Stimulated activated CD4-positive, alpha-beta T cell treated with anti-CD3 and anti-CD28 coated beads, Interleukin-1b, Interleukin-23, amount 100 ng/mL, for 48 hours (primary cell): ENCODE results near the gene ZCCHC17.
"Not testable (repeated sequence)": the region's sequence is repeated elsewhere in the genome, so short reads cannot be mapped to it uniquely, and the experiment has no call there.

Experiments used
- DNase-seq: peaks from one replicate; pipeline ENCODE4 v3.0.0-alpha.2; 2020

Gene ZCCHC17, protein sequence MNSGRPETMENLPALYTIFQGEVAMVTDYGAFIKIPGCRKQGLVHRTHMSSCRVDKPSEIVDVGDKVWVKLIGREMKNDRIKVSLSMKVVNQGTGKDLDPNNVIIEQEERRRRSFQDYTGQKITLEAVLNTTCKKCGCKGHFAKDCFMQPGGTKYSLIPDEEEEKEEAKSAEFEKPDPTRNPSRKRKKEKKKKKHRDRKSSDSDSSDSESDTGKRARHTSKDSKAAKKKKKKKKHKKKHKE

DNA sequence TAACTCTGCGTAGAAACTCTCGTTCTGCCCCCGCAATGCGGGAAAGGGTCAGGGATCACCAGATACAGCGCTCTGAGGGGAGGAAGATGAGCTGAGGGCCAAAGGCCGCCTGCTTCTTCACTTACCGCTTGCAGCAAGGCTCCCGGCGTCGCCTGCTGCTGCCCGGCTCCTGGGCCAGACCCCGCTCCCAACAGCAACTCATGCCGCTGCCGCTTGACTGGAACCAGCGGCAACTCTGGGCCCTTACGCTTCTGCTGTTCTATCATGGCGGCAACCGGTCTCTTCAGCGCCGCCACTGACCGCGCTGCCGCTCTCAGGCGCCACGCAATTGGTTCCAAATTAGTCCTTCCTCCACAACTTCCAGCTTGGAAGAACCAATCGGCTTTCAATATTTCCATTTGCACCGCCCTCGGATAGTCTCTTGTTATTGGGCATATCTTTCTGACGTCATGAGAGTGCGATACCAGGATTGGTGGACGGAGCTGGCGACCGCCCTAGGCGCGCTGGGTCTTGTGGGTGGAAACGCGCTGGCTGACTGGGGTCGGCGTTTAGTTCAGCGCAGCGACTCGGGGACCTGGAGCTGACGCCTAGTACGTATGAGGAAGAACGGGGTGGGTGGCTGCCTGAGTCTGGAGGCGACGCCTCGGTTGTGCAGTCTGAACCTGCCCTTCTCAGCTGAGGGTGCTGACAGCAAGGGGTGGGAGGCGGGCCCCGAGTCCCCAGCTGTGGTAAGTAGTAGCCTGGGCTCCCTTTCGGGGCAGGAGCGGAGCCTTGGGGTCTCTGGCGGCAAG is at the start of gene ZCCHC17, which contains the start of gene SNRNP40:
Gene ZCCHC17, plus strand, starts transcription at position 547 of the 791 bp plus-strand sequence. CDS start 13,067 bp downstream, outside the sequence.
Gene SNRNP40, minus strand, starts transcription at position 303 of the 791 bp plus-strand sequence. Its CDS starts 37 bp downstream, at position 266.
- peak; percentile 96 for DNase-seq

DNA sequence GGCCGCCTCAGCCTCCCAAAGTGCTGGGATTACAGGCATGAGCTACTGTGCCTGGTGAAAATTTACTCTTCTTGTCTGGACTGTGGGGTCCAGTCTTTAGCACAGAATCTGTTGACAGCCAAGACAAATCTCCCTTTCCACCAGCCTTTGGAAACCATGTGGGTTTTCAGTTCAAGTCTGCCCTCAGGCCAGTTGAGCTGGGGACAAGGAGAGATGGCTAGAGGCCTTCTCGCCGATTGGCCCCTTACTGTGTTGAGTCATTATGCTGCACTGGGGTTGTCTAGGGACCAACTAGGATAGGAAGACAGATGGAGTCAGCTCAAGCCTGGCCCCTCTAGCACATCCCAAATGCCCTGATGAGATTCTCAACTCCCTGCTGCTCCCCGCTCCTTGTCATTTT is 48.6 kb upstream of the ZCCHC17 start:
- no peak for DNase-seq

DNA sequence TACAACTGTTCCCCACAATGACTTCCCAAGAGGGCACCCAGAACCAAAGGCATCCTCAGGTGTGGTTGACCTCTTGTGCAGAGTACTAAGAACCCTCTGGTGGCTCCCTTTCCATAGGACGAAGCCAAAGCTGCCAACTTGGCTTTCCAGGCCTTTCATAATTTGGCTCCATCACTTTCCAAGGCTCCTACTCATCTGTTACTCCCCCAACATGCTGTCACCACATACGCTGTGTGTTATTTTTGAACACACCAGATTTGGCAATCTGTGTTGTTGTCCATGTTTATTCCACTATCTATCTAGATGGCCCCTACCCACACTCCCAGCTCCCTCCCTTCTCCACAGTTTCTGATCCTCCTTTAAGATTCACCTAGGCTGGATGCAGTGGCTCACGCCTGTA is 47.0 kb upstream of the ZCCHC17 start:
- DNase-seq, result no peak

DNA sequence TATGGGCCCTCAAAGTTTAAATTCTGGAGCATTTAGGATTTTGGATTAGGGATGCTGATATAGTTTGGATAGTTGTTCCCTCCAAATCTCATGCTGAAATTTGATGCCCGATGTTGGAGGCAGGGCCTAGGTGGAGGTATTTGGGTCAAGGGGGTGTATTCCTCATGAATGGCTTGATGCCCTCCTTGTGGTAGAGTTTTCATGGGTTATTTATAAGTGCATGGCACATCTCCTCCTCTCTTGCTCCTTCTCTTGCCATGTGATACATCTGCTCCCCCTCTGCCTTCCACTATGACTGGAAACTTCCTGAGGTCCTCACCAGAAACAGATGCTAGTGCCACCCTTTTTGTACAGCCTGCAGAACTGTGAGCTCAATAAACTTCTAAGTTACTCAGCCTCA is 39.6 kb upstream of the ZCCHC17 start:
- no peak for DNase-seq

DNA sequence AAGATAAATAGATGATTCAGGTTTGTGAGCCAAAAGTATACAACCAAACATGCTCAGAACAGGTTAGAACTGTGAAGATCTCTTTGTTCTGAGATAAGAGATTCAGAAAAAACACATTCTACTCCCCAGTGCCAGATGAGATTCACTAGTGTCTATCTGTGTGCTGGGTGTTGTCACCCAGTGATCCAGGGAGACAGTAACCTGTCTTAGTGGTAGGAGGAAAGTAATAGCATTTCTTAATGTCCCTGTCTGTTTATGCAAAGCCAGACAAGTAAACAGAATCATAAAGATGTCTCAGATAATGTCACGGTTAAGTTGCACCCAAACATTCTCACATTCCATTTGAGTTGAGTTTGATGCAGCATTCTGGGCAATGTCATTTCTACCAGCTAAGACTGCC is 38.3 kb upstream of the ZCCHC17 start:
- no peak for DNase-seq

DNA sequence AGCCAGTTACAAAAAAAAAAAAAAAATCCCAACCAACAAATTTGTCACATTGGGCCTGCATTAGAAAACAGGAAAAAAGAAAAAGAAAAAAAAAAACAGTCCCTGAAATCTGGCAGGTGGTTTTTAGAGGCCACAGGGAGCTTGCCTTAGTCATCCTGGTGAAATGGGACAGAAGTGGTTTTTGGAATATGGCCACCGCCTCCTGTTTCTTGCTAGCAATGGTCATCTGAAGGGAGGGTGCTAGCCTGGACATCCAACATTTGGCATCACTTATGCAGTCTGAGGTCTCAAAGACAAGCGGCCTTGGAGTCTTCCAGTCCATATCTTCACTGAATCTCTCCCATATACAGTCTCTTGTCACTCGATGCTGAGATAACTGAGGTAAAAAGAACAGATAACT is 37.1 kb upstream of the ZCCHC17 start:
- no peak for DNase-seq

DNA sequence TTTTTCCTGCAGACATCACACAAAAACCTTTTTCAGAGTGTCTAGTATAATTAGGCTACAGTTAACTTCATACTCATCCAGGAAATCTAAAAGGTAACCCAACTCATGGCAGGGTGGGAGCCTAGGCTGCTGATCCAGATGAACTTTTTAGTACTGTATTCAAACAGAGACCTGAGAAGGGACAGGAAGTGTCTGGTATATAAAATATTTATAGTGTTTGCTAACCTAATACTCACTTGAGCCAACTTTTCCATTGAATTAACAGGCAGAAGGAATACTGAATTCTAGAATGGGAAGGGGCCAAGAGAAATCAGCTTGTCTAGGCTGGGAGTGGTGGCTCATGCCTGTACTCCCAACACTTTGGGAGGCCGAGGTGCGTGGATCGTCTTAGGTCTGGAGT is 34.9 kb upstream of the ZCCHC17 start:
- no peak for DNase-seq

DNA sequence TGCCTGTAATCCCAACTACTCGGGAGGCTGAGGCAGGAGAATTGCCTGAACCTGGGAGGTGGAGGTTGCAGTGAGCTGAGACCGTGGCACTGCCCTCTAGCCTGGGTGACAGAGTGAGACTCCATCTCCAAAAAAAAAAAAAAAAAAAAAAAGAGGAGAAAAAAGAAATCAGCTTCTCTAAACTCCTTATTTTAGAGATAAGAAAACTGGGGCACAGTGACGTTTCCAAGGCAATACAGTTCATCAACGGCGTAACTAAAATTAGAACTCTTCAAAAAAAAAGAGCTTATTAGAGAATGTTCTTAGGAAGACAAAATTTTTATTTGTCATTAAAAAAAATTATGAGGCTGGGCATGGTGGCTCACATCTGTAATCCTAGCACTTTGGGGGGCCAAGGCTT is 34.4 kb upstream of the ZCCHC17 start:
- not testable (repeated sequence) for DNase-seq

DNA sequence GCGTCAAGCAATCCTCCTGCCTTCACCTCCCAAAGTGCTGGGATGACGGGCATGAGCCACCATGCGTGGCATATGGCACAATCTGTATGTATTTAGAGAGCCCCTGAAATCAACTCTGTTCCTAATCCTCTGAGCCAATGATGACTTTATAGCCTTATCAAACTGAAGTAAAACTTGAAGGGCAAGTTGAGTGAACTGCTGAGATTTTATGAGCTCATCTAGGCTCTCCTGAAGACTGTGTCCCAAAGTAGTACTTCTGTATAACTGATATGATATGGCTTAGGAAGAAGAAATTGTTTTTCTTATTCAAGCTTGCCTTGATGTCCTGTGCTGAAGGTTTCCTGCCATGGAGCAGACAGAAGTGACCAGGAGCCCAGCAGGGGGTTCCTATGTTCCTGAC is 33.4 kb upstream of the ZCCHC17 start:
- DNase-seq, result no peak

DNA sequence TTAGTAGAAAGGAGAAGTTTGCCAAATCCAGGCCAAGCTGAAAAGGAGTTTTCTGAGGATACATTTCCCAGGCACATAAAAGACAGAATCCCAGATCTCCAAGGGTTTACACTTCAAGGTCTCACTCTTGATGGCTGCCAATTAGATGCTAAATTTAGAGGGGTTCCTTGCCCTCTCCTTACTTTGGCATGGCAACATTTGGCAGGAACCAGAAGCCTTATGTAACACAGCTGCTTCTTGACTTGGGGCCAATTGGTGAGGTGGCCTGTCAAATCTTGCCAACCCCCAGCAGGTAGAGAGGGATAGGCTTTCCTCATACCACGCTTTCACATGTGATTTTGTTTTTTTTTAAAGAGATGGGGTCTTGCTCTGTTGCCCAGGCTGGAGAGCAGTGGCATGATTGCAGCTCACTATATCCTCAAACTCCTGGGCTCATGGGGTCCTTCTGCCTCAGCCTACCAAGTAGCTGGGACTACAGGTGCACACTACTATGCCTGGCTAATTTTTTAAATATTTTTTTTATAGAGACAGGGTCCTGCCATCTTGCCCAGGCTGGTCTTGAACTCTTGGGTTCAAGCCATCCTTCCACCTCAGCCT is 31.9 kb upstream of the ZCCHC17 start:
- no peak for DNase-seq

DNA sequence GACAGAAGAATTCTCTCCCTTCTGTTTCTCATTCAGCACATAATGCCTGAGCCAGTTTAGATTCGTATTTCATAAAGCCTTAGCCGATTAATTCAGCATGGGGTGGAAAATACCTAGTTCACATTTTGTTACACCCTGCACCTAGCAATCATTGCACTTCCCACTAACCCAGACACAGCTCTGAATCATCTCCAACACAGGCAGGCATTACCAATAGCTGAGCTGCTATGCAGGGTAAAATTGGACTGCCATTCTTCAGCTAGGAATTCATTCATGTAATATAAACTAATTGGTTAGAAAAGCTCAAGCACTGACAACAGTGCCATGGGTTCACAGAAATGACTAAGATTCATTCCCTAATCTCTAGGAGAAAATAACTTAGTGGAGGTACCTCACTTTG is 30.3 kb upstream of the ZCCHC17 start:
- no peak for DNase-seq

DNA sequence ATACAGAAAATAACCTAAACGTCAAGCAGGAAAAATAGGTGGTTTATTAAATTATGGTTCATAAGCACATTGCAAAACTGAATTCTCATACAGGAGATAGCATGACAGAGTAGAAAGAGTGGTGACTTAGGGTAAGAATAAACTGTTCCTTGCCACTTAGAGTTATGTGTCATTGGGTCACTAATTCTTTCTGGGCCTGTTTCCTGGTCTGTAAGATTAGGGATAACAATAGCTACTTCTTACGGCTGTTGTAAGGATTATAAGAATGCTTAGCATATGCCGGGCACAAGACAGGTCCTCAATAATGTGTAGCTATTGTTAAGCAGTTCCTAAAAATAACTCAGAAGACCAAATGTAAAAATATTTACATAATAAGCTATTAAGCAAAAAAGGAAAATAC is 24.5 kb upstream of the ZCCHC17 start:
- no peak for DNase-seq

DNA sequence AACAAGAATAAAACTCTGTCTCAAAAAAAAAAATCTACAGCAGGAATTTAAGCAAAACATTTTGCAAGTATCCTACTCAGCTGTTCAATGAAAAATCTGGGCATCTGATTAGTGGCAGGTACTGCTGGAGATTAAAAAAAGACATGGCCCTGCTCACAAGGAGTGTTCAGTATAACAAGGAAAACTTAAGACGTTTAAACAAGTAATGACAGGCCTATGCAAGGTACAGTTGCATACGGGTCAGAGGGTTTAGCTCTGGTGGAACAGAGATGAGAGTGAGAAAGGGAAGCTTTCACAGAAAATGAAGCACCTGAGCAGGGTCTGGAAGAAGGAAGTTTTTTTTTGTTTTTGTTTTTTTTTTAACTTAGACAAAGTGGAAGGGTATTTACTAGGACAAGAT is 23.2 kb upstream of the ZCCHC17 start:
- no peak for DNase-seq

DNA sequence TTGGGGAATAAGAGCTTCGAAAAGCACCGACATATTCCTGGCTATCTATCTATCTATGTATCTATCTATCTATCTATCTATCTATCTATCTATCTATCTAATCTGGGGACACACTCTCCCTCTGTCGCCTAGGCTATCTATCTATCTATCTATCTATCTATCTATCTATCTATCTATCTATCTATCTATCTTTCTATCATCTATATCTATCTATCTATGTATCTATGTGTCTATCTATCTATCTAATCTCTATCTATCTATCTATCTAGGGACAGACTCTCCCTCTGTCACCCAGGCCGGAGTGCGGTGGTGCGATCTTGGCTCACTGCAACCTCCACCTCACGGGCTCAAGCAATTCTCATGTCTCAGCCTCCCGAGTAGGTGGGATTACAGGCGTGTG is 14.4 kb upstream of the ZCCHC17 start:
- DNase-seq, result not testable (repeated sequence)

DNA sequence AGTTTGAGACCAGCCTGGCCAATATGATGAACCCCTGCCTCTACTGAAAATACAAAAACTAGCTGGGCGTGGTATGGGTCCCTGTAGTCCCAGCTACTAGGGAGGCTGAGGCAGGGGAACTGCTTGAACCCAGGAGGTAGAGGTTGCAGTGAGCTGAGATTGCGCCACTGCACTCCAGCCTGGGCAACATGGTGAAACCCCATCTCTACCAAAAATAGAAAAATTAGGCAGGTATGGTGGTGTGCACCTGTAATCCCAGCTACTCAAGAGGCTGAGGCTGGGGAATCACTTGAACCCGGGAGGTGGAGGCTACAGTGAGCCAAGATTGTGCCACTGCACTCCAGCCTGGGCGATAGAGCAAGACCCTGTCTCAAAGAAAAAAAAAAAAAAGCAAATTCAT is 9.0 kb upstream of the ZCCHC17 start:
- not testable (repeated sequence) for DNase-seq

DNA sequence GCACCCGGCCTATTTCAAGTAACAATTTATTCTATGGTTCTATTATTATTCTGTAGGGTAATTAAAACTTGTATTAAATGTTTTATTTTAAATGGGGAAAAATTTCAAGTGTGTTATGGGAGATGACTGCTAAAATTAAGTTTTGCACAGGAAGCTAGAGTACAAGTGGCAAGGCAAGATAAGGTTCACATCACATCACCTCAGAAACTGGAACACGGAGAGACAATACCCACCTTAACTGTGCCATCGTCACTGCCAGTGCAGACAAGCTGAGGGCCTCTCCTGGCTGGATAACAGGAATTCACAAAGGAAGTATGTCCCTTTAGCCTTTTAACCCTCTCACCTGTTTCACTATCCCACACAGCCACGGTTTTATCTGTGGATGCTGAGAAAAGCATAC is 7.8 kb upstream of the ZCCHC17 start:
- no peak for DNase-seq

DNA sequence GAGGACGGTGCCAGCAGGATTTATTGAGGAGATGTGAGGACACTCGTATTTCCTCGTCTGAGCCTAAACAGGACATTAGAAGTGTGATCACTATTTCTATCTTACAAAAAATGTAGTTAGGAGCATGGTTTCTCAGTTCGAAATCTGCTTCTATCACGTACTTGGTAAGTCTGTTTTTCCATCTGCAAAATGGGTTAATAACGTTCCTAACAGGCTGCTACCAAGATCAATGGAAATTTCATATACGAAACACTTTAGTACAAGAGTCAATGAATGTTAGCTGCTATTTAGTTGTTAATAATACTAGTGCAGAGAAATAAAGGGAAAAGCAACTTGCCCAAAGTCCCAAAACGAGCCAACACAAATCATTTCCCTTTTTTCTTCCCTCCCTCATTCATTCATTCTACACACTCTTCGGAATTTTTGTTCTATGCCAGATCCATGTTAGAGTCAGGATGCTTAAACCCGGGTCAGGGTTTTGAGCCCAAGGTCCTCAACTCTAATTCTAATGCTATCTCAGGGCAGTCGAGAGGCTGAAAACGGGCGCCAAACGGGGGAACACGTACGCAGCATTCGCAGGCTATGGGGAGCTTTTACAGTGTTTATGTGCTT is 852 bp upstream of the ZCCHC17 start:
- no peak for DNase-seq

DNA sequence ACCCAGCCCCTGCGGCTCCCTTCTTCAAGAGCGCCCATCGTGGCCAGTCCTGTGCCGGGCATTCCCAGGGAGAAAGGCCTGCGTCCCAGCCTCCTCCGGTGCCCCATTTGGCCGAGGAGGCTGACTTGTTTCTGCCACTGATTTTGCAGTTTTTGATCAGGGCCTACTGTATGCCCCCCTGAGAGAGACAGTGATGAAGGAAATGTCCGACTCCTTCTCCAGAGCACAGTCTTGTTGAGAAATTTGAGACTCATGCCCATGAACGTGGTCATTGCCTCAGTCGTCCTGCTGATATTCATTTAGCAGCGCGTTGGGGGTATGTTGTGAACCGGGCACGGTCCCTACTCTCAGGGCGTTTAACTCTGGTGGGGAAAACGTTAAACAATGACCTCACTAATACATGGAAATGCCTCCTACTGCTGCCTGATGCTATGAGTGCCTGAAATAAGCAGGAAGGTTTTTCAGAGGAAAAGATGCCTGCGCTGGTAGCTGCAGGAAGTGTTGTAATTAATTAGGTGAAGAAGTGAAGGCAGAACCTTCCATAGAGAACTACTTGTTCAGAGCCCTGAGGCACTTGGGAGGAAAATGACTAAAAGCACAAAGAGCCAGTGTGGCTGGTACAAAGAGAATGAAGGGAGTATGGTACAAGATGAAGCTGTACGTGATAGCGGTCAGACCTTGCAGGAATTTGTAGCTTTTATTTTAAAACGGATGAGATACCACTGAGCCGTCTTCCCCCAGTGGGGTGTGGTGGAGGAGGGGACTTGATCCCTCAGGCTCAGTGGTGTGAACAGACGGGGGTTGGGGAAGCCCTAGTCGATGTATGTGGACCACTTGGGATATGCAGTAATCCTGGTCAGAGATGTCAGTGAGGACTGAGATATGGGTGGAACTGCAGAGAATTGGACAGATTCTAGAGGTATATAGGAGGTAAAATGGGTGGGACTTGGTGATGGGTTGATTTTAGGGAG is 730 bp downstream of the ZCCHC17 start:
- DNase-seq, result no peak

DNA sequence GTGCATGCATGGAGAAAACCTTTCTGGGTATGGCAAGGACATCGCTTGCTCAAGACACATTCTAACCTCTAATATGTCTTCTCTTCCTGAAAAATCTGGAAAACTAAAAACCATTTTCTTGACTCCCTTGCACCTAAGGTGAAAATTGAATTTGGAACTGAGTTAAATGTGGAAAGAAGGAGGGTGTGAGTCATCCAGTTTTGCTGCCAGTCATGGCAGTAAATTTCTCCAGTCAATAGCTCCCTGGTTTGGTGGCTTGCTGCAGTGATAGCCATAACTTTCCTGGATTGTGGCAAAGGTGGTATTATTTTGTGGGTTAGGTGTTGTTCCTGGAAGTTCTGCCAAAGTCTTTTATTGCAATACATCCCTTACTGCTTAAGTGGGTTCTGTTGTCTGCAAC is 2.5 kb downstream of the ZCCHC17 start:
- no peak for DNase-seq

DNA sequence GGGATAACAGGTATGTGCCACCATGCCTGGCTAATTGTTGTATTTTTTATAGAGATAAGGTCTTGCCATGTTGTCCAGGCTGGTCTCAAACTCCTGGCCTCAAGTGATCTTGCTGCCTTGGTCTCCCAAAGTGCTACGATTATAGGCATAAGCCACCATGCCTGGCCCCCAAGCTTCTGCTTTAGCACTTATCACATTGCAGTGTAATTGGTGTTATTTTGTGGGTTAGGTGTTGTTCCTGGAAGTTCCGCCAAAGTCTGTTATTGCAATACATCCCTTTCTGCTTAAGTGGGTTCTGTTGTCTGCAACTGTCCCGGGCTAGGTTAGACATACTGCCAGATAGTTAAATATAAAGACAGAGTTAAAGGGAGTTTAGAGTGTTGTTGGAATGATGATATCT is 3.4 kb downstream of the ZCCHC17 start:
- no peak for DNase-seq

DNA sequence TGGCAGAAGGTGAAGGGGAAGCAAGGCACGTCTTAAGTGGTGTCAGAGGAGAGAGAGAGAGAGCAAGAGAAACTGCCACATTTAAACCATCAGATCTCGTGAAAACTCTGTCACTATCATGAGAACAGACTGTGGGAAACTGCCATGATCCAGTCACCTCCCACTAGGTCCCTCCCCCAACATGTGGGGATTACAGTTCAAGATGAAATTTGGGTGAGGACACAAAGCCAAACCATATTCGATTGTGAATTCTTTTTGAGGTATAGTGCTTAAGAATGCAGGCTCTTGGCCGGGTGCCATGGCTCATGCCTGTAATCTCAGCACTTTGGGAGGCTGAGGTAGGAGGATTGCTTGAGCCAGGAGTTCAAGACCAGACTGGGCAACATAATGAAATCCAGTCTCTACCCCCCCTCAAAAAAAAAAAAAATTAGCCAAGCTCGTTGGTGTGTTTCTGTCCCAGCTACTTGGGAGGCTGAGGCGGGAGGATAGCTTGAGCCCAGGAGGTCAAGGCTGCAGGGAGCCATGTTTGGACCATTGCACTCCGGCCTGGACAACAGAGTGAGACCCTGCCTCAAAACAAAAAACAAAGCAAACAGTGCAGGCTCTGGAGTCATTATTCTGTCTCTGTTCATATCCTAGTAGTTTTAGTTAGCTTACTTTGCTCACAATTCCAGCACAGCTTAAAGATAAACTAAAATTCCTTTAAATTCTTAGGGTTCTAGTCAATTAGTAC is 6.0 kb downstream of the ZCCHC17 start:
- DNase-seq, result no peak

DNA sequence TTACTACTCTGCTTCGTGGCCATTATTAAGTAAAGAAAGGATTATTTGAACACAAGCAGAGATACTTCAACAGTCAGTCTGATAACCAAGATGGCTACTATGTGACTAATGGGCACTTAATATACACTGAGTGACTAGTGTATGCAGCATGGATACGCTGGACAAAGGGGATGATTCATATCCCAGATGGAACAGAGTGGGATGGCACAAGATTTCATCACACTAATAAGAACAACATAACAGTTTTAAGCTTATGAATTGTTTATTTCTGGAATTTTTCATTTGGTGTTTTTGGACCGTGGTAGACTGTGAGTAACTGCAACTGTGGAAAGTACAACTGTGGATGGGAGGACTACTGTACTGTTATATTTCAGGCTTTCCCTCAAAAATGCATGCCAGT is 9.4 kb downstream of the ZCCHC17 start:
- DNase-seq, result no peak
